Ishikawa (cell line): Measurements from ENCODE around the gene IRF2BPL.

Experiments
- CEBPB ChIP-seq: IDR thresholded peaks from 2 replicates; pipeline ENCODE4 v1.6.1; 2012
- FOXM1 ChIP-seq: IDR thresholded peaks from 2 replicates; pipeline ENCODE4 v1.6.1; 2012; ENCODE audit warnings: low read depth, borderline replicate concordance
- REST ChIP-seq: IDR thresholded peaks from 2 replicates; pipeline ENCODE4 v1.6.1; 2012; ENCODE audit warnings: low read depth, mild to moderate bottlenecking
- TEAD4 ChIP-seq: IDR thresholded peaks from 2 replicates; pipeline ENCODE4 v1.6.1; 2012

- no peak for TF ChIP-seq FOXM1
- no peak for TF ChIP-seq TEAD4
- no peak for TF ChIP-seq CEBPB
- TF ChIP-seq REST = no peak
Measured at GRCh38 chr14:77051116-77051515, 22.6 kb upstream of the IRF2BPL start.
